Esophagus muscularis mucosa (tissue), 4 donors: ENCODE data around the gene TMEM248.

Source experiments
- CTCF ChIP-seq, 3 experiments: fragments of 200-600 bp in 2 of 3; fragments of 450-650 bp in 1 of 3; sonication (generic) in 2 of 3; IDR thresholded peaks; one replicate each; pipeline ENCODE4 v1.5.1; 2017 to 2019; ENCODE audit warnings: antibody characterized with exemption in 3 of 3, mild to moderate bottlenecking in 2 of 3, moderate library complexity in 1 of 3
- EP300 ChIP-seq: sonication (generic); formaldehyde crosslinking; IDR thresholded peaks from one replicate; pipeline ENCODE4 v1.6.1; 2017; ENCODE audit warnings: antibody characterized with exemption
- POLR2A ChIP-seq: fragments of 450-650 bp; IDR thresholded peaks from one replicate; pipeline ENCODE4 v1.6.1; 2017; ENCODE audit warnings: antibody characterized with exemption, moderate library complexity, mild to moderate bottlenecking, low read depth
- POLR2AphosphoS5 ChIP-seq, 2 donors: sonication (generic); formaldehyde crosslinking; IDR thresholded peaks; one replicate each; pipeline ENCODE4 v1.6.1; 2017; ENCODE audit warnings: antibody characterized with exemption in 2 of 2

- TF ChIP-seq POLR2A (no peak), CTCF (IDR thresholded peaks at IDR 0.05) (no peak), EP300 (no peak), POLR2AphosphoS5 (IDR thresholded peaks at IDR 0.05) (no peak)
Measured at GRCh38 chr7:66880053-66880452, 41.0 kb upstream of the TMEM248 start.
